CD4-positive, alpha-beta T cell (primary cell): Measurements from ENCODE around the gene FAM209B. TPM values are rescaled to one million over a fixed set of nuclear protein-coding genes. Genes with fewer than 3 reads are reported as not detected.

ENCODE experiments used
- ATAC-seq: fragments of 200-7000 bp; cut with Tn5 transposase; one replicate; pipeline ENCODE4 v1.10.0; 2022; ENCODE audit warnings: mild to moderate bottlenecking; ENCODE audit not compliant: poor library complexity
- CTCF ChIA-PET: fragments of 350-600 bp; sonication (Branson Sonifier 250); formaldehyde crosslinking; loops from one replicate; lab custom pipeline; 2021; ENCODE audit warnings: antibody characterized with exemption, inconsistent platforms; lab: Charles Lee
- POLR2A ChIA-PET: fragments of 350-600 bp; sonication (Branson Sonifier 250); formaldehyde crosslinking; loops from one replicate; lab custom pipeline; 2021; ENCODE audit warnings: antibody characterized with exemption, inconsistent platforms; lab: Charles Lee
- DNase-seq, 14 experiments: peaks; one replicate each; pipeline ENCODE4 v3.0.0-alpha.2; 2013 to 2020; ENCODE audit warnings: mixed read lengths in 2 of 14
- H3K27ac ChIP-seq, 2 donors: one replicate each; pipeline versions ENCODE4 v1.5.1 to v1.7.0; 2013; ENCODE audit warnings: low read length in 2 of 2, low read depth in 1 of 2, mild to moderate bottlenecking in 1 of 2
- H3K27me3 ChIP-seq, 2 experiments: 1 replicate in 1 of 2; 2 replicates in 1 of 2; pipeline versions ENCODE4 v1.6.1 to v1.7.0; 2013; ENCODE audit warnings: low read length in 2 of 2, control low read depth in 1 of 2, mild to moderate bottlenecking in 1 of 2, moderate library complexity in 1 of 2; ENCODE audit not compliant: insufficient read depth in 2 of 2, control insufficient read depth in 1 of 2
- H3K36me3 ChIP-seq: one replicate; pipeline ENCODE4 v1.6.1; 2013; ENCODE audit warnings: low read length, control low read depth; ENCODE audit not compliant: insufficient read depth
- H3K4me1 ChIP-seq: one replicate; pipeline ENCODE4 v1.6.1; 2013; ENCODE audit warnings: low read length, control low read depth; ENCODE audit not compliant: insufficient read depth
- H3K4me3 ChIP-seq: one replicate; pipeline ENCODE4 v1.5.1; 2013; ENCODE audit warnings: mild to moderate bottlenecking, low read length, moderate library complexity
- H3K9me3 ChIP-seq, 2 experiments: 1 replicate in 1 of 2; 2 replicates in 1 of 2; pipeline versions ENCODE4 v1.6.1 to v1.7.0; 2013; ENCODE audit warnings: low read length in 2 of 2, mild to moderate bottlenecking in 2 of 2, control low read depth in 1 of 2, moderate library complexity in 1 of 2; ENCODE audit not compliant: control insufficient read depth in 1 of 2, insufficient read depth in 1 of 2
- H3K27ac Mint-ChIP-seq: one replicate; pipeline ENCODE4 v1.8.0; 2020; ENCODE audit warnings: mixed read lengths
- H3K27me3 Mint-ChIP-seq: one replicate; pipeline ENCODE4 v1.8.0; 2021; ENCODE audit warnings: mixed read lengths
- H3K36me3 Mint-ChIP-seq: one replicate; pipeline ENCODE4 v1.8.0; 2021; ENCODE audit warnings: low read depth, mixed read lengths
- H3K4me1 Mint-ChIP-seq: one replicate; pipeline ENCODE4 v1.8.0; 2021; ENCODE audit warnings: low read depth, mixed read lengths
- H3K4me3 Mint-ChIP-seq: one replicate; pipeline ENCODE4 v1.8.0; 2020; ENCODE audit warnings: mild to moderate bottlenecking, mixed read lengths
- H3K9me3 Mint-ChIP-seq: one replicate; pipeline ENCODE4 v1.8.0; 2020; ENCODE audit warnings: mixed read lengths
- CTCF ChIP-seq: fragments of 200-600 bp; IDR thresholded peaks from one replicate; pipeline ENCODE4 v1.8.0; 2022; ENCODE audit warnings: antibody characterized with exemption, mild to moderate bottlenecking
- intact Hi-C, 2 experiments: fragments of 100-400 bp; cut with DNase I in 1 of 2; cut with micrococcal nuclease in 1 of 2; formaldehyde crosslinking; loops; one replicate each; pipeline versions ENCODE4 v1.15.1 to v1.9.0; 2023 to 2025; cut with DNase I, micrococcal nuclease
- total RNA-seq, 174 experiments: library from RNA in 2 of 174; stranded (reverse) in 2 of 174; gene quantifications; one replicate each; pipeline ENCODE4 v1.2.3 and lab custom pipeline; 2021 to 2026

The FAM209B gene
- total RNA-seq, 2 experiments from 2014 or later: 3.1 to 3.9 TPM

GRCh38 chr20:56573986-56574385 lies 40.9 kb downstream of the FAM209B start:
- Mint-ChIP-seq H3K4me3 (no peak overlapping the region), H3K36me3 (no peaks in the 10 kb centered on the region), H3K27me3 (peaks cover 35% of the 10 kb centered on the region), H3K4me1 (no peaks in the 10 kb centered on the region), H3K9me3 (no peaks in the 10 kb centered on the region), H3K27ac (no peak overlapping the region)
- no peaks in the 10 kb centered on the region for H3K36me3 ChIP-seq
- intact Hi-C loops: no loop called here
- H3K27ac ChIP-seq: no peak overlapping the region
- ChIA-PET POLR2A (no interaction called here), CTCF (no interaction called here)
- ATAC-seq: no peak
- H3K27me3 ChIP-seq: no peaks in the 10 kb centered on the region
- H3K4me1 ChIP-seq: no peaks in the 10 kb centered on the region
- no peaks in the 10 kb centered on the region for H3K9me3 ChIP-seq
- no peak for DNase-seq
- no peak overlapping the region for H3K4me3 ChIP-seq
- no peak for TF ChIP-seq CTCF

GRCh38 chr20:56574531-56575142 lies 41.6 kb downstream of the FAM209B start:
- ATAC-seq: no peak
- H3K4me3 Mint-ChIP-seq: no peak overlapping the region
- no peaks in the 10 kb centered on the region for H3K9me3 ChIP-seq

GRCh38 chr20:56575157-56575556 lies 42.1 kb downstream of the FAM209B start:
- H3K4me3 Mint-ChIP-seq: no peak overlapping the region
- H3K36me3 Mint-ChIP-seq: no peaks in the 10 kb centered on the region
- ChIA-PET CTCF (no interaction called here), POLR2A (no interaction called here)
- TF ChIP-seq CTCF: no peak
- Histone ChIP-seq H3K27me3 (no peaks in the 10 kb centered on the region), H3K27ac (no peak overlapping the region), H3K9me3 (no peaks in the 10 kb centered on the region), H3K4me3 (no peak overlapping the region), H3K4me1 (no peaks in the 10 kb centered on the region), H3K36me3 (no peaks in the 10 kb centered on the region)
- intact Hi-C loops: loop anchor here (5.0 kb wide), 2 partner anchors 328 to 1893 kb away; partner anchors contain the start of gene MC3R (in 1 of the 2)
- no peak overlapping the region for H3K27ac Mint-ChIP-seq
- peaks cover 27% of the 10 kb centered on the region for H3K27me3 Mint-ChIP-seq
- no peaks in the 10 kb centered on the region for H3K4me1 Mint-ChIP-seq
- no peak for DNase-seq
- no peak for ATAC-seq
- H3K9me3 Mint-ChIP-seq: no peaks in the 10 kb centered on the region

More at GRCh38 chr20:56574531-56575142, 41.6 kb downstream of the FAM209B start:
- DNase-seq: no peak
- Histone ChIP-seq H3K36me3 (no peaks in the 10 kb centered on the region), H3K27ac (no peak overlapping the region), H3K4me1 (no peaks in the 10 kb centered on the region), H3K4me3 (no peak overlapping the region), H3K27me3 (no peaks in the 10 kb centered on the region)
- Mint-ChIP-seq H3K9me3 (no peaks in the 10 kb centered on the region), H3K36me3 (no peaks in the 10 kb centered on the region), H3K27ac (no peak overlapping the region), H3K27me3 (peaks cover 32% of the 10 kb centered on the region), H3K4me1 (no peaks in the 10 kb centered on the region)
- TF ChIP-seq CTCF: no peak
- ChIA-PET CTCF (no interaction called here), POLR2A (no interaction called here)
- intact Hi-C loops: loop anchor here (5.0 kb wide), 2 partner anchors 327 to 1892 kb away; partner anchors contain the start of gene MC3R (in 1 of the 2)
